Liver (tissue), 3 donors: ENCODE results near the gene CASTOR1.

Experiments
- FOXA1 ChIP-seq: IDR thresholded peaks from 2 replicates; pipeline ENCODE4 v1.6.1; 2016; ENCODE audit warnings: antibody characterized with exemption
- GABPA ChIP-seq, 2 donors: IDR thresholded peaks in 1 of 2; conservative IDR thresholded peaks in 1 of 2; 2 replicates each; pipeline ENCODE4 v1.6.1; 2016; ENCODE audit warnings: antibody characterized with exemption in 2 of 2, mild to moderate bottlenecking in 1 of 2, moderate library complexity in 1 of 2
- RAD21 ChIP-seq, 2 donors: IDR thresholded peaks; 2 replicates each; pipeline ENCODE4 v1.6.1; 2016; ENCODE audit warnings: antibody characterized with exemption in 2 of 2, mild to moderate bottlenecking in 2 of 2
- TF ChIP-seq, protein P1 (sequence below): fragments of 150-350 bp; IDR thresholded peaks from 2 replicates; pipeline ENCODE4 v1.5.1; 2017; ENCODE audit warnings: improper control_type of control experiment, low read depth, low read length; ENCODE audit not compliant: missing input control
- TF ChIP-seq, protein P2 (sequence below): IDR thresholded peaks from 2 replicates; pipeline ENCODE4 v1.6.1; 2016; ENCODE audit warnings: antibody characterized with exemption
- donor health status: healthy.
- donor health status: healthy.

DNA sequence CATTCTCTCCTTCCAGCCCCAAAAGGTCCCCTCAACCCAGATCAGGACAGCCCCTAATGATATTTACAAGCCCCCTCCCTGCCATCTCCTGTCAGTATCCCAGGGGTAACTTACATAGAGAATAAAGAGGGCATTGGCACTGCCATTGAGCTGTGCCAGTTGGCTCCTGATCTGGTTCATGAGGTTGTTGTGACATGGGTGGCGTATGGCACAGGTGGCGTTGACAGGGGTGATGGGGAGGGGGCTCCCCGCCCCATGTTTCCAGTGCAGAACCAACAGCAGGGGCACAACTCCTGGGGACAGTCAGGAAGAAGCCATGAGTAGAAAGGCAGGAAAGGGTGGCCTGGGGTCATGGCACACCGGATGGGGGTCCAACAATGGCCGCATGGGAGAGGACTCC is 44.7 kb downstream of the CASTOR1 start:
- TF ChIP-seq, protein P1, sequence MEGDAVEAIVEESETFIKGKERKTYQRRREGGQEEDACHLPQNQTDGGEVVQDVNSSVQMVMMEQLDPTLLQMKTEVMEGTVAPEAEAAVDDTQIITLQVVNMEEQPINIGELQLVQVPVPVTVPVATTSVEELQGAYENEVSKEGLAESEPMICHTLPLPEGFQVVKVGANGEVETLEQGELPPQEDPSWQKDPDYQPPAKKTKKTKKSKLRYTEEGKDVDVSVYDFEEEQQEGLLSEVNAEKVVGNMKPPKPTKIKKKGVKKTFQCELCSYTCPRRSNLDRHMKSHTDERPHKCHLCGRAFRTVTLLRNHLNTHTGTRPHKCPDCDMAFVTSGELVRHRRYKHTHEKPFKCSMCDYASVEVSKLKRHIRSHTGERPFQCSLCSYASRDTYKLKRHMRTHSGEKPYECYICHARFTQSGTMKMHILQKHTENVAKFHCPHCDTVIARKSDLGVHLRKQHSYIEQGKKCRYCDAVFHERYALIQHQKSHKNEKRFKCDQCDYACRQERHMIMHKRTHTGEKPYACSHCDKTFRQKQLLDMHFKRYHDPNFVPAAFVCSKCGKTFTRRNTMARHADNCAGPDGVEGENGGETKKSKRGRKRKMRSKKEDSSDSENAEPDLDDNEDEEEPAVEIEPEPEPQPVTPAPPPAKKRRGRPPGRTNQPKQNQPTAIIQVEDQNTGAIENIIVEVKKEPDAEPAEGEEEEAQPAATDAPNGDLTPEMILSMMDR, result no peak
- no peak for TF ChIP-seq RAD21 (IDR thresholded peaks at IDR 0.05)
- TF ChIP-seq FOXA1, result no peak
- TF ChIP-seq, protein P2, sequence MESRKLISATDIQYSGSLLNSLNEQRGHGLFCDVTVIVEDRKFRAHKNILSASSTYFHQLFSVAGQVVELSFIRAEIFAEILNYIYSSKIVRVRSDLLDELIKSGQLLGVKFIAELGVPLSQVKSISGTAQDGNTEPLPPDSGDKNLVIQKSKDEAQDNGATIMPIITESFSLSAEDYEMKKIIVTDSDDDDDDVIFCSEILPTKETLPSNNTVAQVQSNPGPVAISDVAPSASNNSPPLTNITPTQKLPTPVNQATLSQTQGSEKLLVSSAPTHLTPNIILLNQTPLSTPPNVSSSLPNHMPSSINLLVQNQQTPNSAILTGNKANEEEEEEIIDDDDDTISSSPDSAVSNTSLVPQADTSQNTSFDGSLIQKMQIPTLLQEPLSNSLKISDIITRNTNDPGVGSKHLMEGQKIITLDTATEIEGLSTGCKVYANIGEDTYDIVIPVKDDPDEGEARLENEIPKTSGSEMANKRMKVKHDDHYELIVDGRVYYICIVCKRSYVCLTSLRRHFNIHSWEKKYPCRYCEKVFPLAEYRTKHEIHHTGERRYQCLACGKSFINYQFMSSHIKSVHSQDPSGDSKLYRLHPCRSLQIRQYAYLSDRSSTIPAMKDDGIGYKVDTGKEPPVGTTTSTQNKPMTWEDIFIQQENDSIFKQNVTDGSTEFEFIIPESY, result no peak
- TF ChIP-seq GABPA (IDR thresholded peaks at IDR 0.05 in 1 of 2, conservative IDR thresholded peaks at IDR 0.05 in 1 of 2), result no peak
